SK-N-SH (cell line): Measurements from ENCODE around the gene ADCY5. TPM values are rescaled to one million over a fixed set of nuclear protein-coding genes. Genes with fewer than 3 reads are reported as not detected.

ENCODE experiments used
- CTCF ChIA-PET: fragments of 300-600, 350-600 bp; formaldehyde crosslinking; extraction: SDS; loops from one replicate; lab custom pipeline; 2021; lab: Yijun Ruan, JAX
- POLR2A ChIA-PET: fragments of 350-600 bp; sonication (Branson Sonifier 250); formaldehyde crosslinking; extraction: SDS; loops from one replicate; lab custom pipeline; 2020; ENCODE audit warnings: antibody characterized with exemption, inconsistent platforms; lab: Yijun Ruan, JAX
- DNase-seq: peaks from one replicate; pipeline ENCODE4 v3.0.0; 2012
- H2AFZ ChIP-seq: fragments of 200-600 bp; sonication (generic); 2 replicates; pipeline ENCODE4 v1.8.1; 2016; ENCODE audit warnings: antibody characterized with exemption, mild to moderate bottlenecking, low read depth
- H3F3A ChIP-seq: fragments of 200-600 bp; sonication (generic); replicated peaks from 2 replicates; pipeline ENCODE3; 2016; ENCODE audit warnings: antibody characterized with exemption, mild to moderate bottlenecking; ENCODE audit not compliant: insufficient read depth
- H3K27ac ChIP-seq, 2 experiments: fragments of 200-500 bp in 1 of 2; fragments of 200-600 bp in 1 of 2; sonication (Bioruptor generic) in 1 of 2; sonication (generic), shearing (Covaris generic) in 1 of 2; 2 replicates each; pipeline versions ENCODE4 v1.5.1 to v1.6.1; 2014 to 2016; ENCODE audit warnings: low read depth in 2 of 2, inconsistent platforms in 1 of 2, low read length in 1 of 2, mild to moderate bottlenecking in 1 of 2, mixed read lengths in 1 of 2
- H3K27me3 ChIP-seq: fragments of 200-600 bp; sonication (generic), shearing (Covaris generic); 2 replicates; pipeline ENCODE4 v1.6.1; 2016; ENCODE audit warnings: mixed run types; ENCODE audit not compliant: insufficient read depth
- H3K36me3 ChIP-seq, 2 experiments: fragments of 200-500 bp in 1 of 2; fragments of 200-600 bp in 1 of 2; sonication (Bioruptor generic) in 1 of 2; sonication (generic) in 1 of 2; replicated peaks in 1 of 2; 2 replicates each; pipeline versions ENCODE3 to v1.5.1; 2014 to 2016; ENCODE audit warnings: low read length in 1 of 2, mild to moderate bottlenecking in 1 of 2; ENCODE audit not compliant: insufficient read depth in 2 of 2, control insufficient read depth in 1 of 2
- H3K4me1 ChIP-seq, 2 experiments: fragments of 200-500 bp in 1 of 2; fragments of 200-600 bp in 1 of 2; sonication (Bioruptor generic) in 1 of 2; sonication (generic), shearing (Covaris generic) in 1 of 2; 2 replicates each; pipeline versions ENCODE4 v1.5.1 to v1.6.1; 2014 to 2016; ENCODE audit warnings: low read depth in 1 of 2, low read length in 1 of 2, mixed run types in 1 of 2; ENCODE audit not compliant: insufficient read depth in 2 of 2, control insufficient read depth in 1 of 2
- H3K4me2 ChIP-seq: fragments of 200-600 bp; sonication (generic), shearing (Covaris generic); 2 replicates; pipeline ENCODE4 v1.6.1; 2017; ENCODE audit warnings: mixed run types
- H3K4me3 ChIP-seq, 2 experiments: fragments of 200-500 bp in 1 of 2; fragments of 200-600 bp in 1 of 2; sonication (Bioruptor generic) in 1 of 2; sonication (generic), shearing (Covaris generic) in 1 of 2; 2 replicates each; pipeline versions ENCODE4 v1.5.1 to v1.8.1; 2014 to 2016; ENCODE audit warnings: low read depth in 2 of 2, inconsistent platforms in 1 of 2, low read length in 1 of 2, mild to moderate bottlenecking in 1 of 2, mixed read lengths in 1 of 2, moderate library complexity in 1 of 2
- H3K79me2 ChIP-seq: fragments of 200-600 bp; sonication (generic); 2 replicates; pipeline ENCODE4 v1.8.1; 2017; ENCODE audit warnings: mild to moderate bottlenecking; ENCODE audit not compliant: insufficient read depth
- H3K9ac ChIP-seq: fragments of 200-600 bp; sonication (generic); 2 replicates; pipeline ENCODE4 v1.6.1; 2017; ENCODE audit warnings: mixed run types
- H3K9me2 ChIP-seq: fragments of 200-600 bp; sonication (generic); 2 replicates; pipeline ENCODE4 v1.6.1; 2017; ENCODE audit warnings: mixed run types
- H3K9me3 ChIP-seq: fragments of 200-600 bp; sonication (generic); 2 replicates; pipeline ENCODE4 v1.6.1; 2017; ENCODE audit warnings: mixed run types, mild to moderate bottlenecking, moderate library complexity
- H4K20me1 ChIP-seq: fragments of 200-600 bp; sonication (generic); 2 replicates; pipeline ENCODE4 v1.6.1; 2017; ENCODE audit warnings: mild to moderate bottlenecking, mixed run types; ENCODE audit not compliant: insufficient read depth
- EP300 ChIP-seq, 2 experiments: IDR thresholded peaks; 2 replicates each; pipeline versions ENCODE4 v1.4.0 to v1.6.1; 2012; ENCODE audit warnings: borderline replicate concordance in 1 of 2, low read depth in 1 of 2, low read length in 1 of 2
- FOSL2 ChIP-seq: IDR thresholded peaks from 2 replicates; pipeline ENCODE4 v1.4.0; 2012; ENCODE audit warnings: low read depth, mild to moderate bottlenecking, moderate library complexity, borderline replicate concordance
- NFIC ChIP-seq: IDR thresholded peaks from 2 replicates; pipeline ENCODE4 v1.4.0; 2012; ENCODE audit warnings: borderline replicate concordance
- PBX3 ChIP-seq: IDR thresholded peaks from 2 replicates; pipeline ENCODE4; 2012
- RFX5 ChIP-seq: IDR thresholded peaks from 2 replicates; pipeline ENCODE4 v1.6.1; 2012; ENCODE audit warnings: mild to moderate bottlenecking, improper control_type of control experiment, low read length
- RXRA ChIP-seq: IDR thresholded peaks from 2 replicates; pipeline ENCODE4 v1.4.0; 2012; ENCODE audit warnings: low read depth, mild to moderate bottlenecking, borderline replicate concordance
- SIN3A ChIP-seq: IDR thresholded peaks from 2 replicates; pipeline ENCODE4 v1.6.1; 2012; ENCODE audit warnings: low read depth, mild to moderate bottlenecking, low read length, moderate library complexity, borderline replicate concordance
- TCF12 ChIP-seq: IDR thresholded peaks from 2 replicates; pipeline ENCODE4 v1.4.0; 2012
- TEAD4 ChIP-seq: IDR thresholded peaks from 2 replicates; pipeline ENCODE4 v1.4.0; 2012; ENCODE audit warnings: mild to moderate bottlenecking, borderline replicate concordance; ENCODE audit not compliant: insufficient read depth
- USF1 ChIP-seq: IDR thresholded peaks from 2 replicates; pipeline ENCODE4 v1.4.0; 2012; ENCODE audit warnings: low read depth, borderline replicate concordance
- YY1 ChIP-seq: IDR thresholded peaks from 2 replicates; pipeline ENCODE4 v1.4.0; 2012; ENCODE audit warnings: low read depth, mild to moderate bottlenecking
- ZBTB33 ChIP-seq: IDR thresholded peaks from 2 replicates; pipeline ENCODE4 v1.4.0; 2012; ENCODE audit warnings: low read depth, borderline replicate concordance
- WGBS: methylation state at CpG from one replicate; pipeline ENCODE4 v1.1.6; 2017; ENCODE audit warnings: low lambda C conversion rate; 5-methylcytosine and 5-hydroxymethylcytosine counted together
- polyA plus RNA-seq, 3 experiments: library from polyadenylated mRNA; depleted of rRNA; stranded (reverse); fragments of >200 nt; gene quantifications; 2 replicates each; pipeline ENCODE4 v1.2.3, GENCODE V29; 2012

Gene ADCY5
- polyA plus RNA-seq, 1 of the 3 experiments (the other 2 are of a cell fraction) = 0.21 TPM

GRCh38 chr3:123281929-123282328, 167.0 kb downstream of the ADCY5 start:
- Histone ChIP-seq H3K4me3 (no peak overlapping the region), H3K36me3 (no peaks in the 10 kb centered on the region), H2AFZ (no peak overlapping the region), H4K20me1 (peaks cover 7% of the 10 kb centered on the region; the same call in 1 of the 2 replicates), H3K27ac (no peak overlapping the region), H3K9ac (no peak overlapping the region), H3K9me3 (no peaks in the 10 kb centered on the region), H3K27me3 (no peaks in the 10 kb centered on the region), H3K4me1 (no peaks in the 10 kb centered on the region; a peak in 1 of 4 replicates), H3K79me2 (no peaks in the 10 kb centered on the region), H3F3A (no peaks in the 10 kb centered on the region), H3K9me2 (no peaks in the 10 kb centered on the region), H3K4me2 (no peak overlapping the region)
- no peak for DNase-seq
- WGBS = 88% methylated on average over 2 of the region's 2 CpGs
- TF ChIP-seq SIN3A (no peak), YY1 (no peak), TCF12 (no peak), ZBTB33 (no peak), RFX5 (no peak), FOSL2 (no peak), TEAD4 (no peak)
- CTCF ChIA-PET = interaction anchor here (0.9 to 1.3 kb wide), 2 partner anchors 9 to 254 kb away, joined by 4 to 6 read pairs; no protein-coding TSS in a partner anchor
- POLR2A ChIA-PET = no interaction called here

GRCh38 chr3:123281406-123281805, 167.5 kb downstream of the ADCY5 start:
- ChIA-PET POLR2A (no interaction called here), CTCF (interaction anchor here (1.3 to 1.5 kb wide), 2 partner anchors 10 to 23 kb away, joined by 6 read pairs; no protein-coding TSS in a partner anchor)
- no peaks in the 10 kb centered on the region; a peak in 1 of 4 replicates for H3K4me1 ChIP-seq
- H2AFZ ChIP-seq = no peak overlapping the region
- no peaks in the 10 kb centered on the region for H3K27me3 ChIP-seq
- 90% methylated on average over 3 of the region's 3 CpGs for WGBS
- no peak for TF ChIP-seq TEAD4
- H3K4me2 ChIP-seq = no peak overlapping the region
- H4K20me1 ChIP-seq = peaks cover 7% of the 10 kb centered on the region; the same call in 1 of the 2 replicates
- H3K9ac ChIP-seq = no peak overlapping the region
- no peak overlapping the region for H3K4me3 ChIP-seq
- no peak for DNase-seq
- no peaks in the 10 kb centered on the region for H3K9me3 ChIP-seq
- H3K36me3 ChIP-seq = no peaks in the 10 kb centered on the region
- H3F3A ChIP-seq = no peaks in the 10 kb centered on the region
- no peak overlapping the region for H3K27ac ChIP-seq
- no peaks in the 10 kb centered on the region for H3K9me2 ChIP-seq
- H3K79me2 ChIP-seq = no peaks in the 10 kb centered on the region

- Histone ChIP-seq H3K9me3 (no peaks in the 10 kb centered on the region), H3K4me3 (no peak overlapping the region), H4K20me1 (no peaks in the 10 kb centered on the region), H3K9ac (no peak overlapping the region), H3K4me2 (no peak overlapping the region), H2AFZ (no peak overlapping the region), H3K36me3 (no peaks in the 10 kb centered on the region), H3K79me2 (no peaks in the 10 kb centered on the region), H3K9me2 (no peaks in the 10 kb centered on the region), H3K27me3 (no peaks in the 10 kb centered on the region), H3F3A (peaks cover under 1% of the 10 kb centered on the region), H3K4me1 (no peaks in the 10 kb centered on the region), H3K27ac (no peak overlapping the region)
- TF ChIP-seq FOSL2 (no peak), NFIC (no peak), EP300 (IDR thresholded peaks at IDR 0.05; ENCODE audit: borderline replicate concordance in 1 of 2, low read depth in 1 of 2, low read length in 1 of 2) (no peak), PBX3 (no peak), YY1 (no peak), USF1 (no peak), RXRA (no peak)
- WGBS = 85% methylated on average over 7 of the region's 7 CpGs
- ChIA-PET POLR2A (no interaction called here), CTCF (no interaction called here)
- DNase-seq = peak; percentile 4
These were observed 169.8 kb downstream of the ADCY5 start for GRCh38 chr3:123279121-123279520.
